ENCODE results near the gene KRTAP10-10. TPM values are rescaled to one million over a fixed set of nuclear protein-coding genes. Genes with fewer than 3 reads are reported as not detected.
"Not testable (repeated sequence)": the region's sequence is repeated elsewhere in the genome, so short reads cannot be mapped to it uniquely, and the experiment has no call there.

KRTAP10-10 gene
- total RNA-seq, 1 experiment from 2014 or later, result not detected

DNA sequence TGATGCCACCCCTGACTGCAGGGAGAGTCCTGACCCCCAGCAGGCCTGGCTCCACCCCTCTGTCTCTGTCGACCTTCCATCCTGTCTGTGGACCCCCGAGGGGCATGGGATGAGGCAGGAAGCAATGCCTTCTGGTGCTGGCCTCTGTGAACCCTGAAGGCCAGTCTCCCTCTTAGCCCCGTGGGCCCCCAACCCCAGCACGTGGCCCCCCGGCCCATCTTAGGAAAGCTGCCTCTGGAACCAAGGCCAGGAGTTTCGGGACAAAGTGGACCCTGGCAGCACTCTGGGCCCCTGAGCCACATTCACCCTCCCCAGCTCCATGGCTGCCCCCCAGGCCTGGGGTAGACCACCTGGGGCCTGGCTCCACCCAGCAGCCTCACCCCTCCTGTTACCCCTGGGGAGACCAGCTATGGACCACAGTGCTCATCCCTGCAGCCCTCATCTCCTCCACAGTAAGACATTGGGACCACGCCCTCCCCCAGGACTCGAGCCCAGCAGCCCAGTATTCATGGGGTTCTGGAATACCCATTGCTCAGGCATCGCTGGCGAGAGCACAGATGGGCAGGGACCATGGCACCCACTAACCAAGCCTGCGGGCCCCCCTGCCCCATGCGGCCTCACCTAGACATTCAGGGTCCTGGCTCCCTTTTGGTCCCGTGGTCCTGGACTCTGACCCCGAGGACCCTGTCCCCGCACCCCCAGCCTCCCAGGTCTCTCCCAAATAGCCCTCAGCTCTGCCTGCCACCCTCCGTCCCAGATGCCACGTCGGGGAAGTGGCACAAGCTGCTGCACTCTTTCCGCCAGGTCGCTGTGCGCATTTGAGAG, 1.6 kb downstream of the KRTAP10-10 start:
- not testable (repeated sequence) for H3K27ac ChIP-seq (ENCODE audit: low read length); H3K9me2 ChIP-seq (replicated peaks; ENCODE audit: insufficient read depth, low read length); H3K9ac ChIP-seq (ENCODE audit: low read length); H3K36me3 ChIP-seq (ENCODE audit: insufficient read depth, low read length); H3K4me2 ChIP-seq (ENCODE audit: low read depth, low read length, poor library complexity, severe bottlenecking); H3K4me3 ChIP-seq (ENCODE audit: low read length); H3K9me3 ChIP-seq (ENCODE audit: low read length); H3K79me2 ChIP-seq (ENCODE audit: low read length); H2AFZ ChIP-seq (ENCODE audit: low read length); H3K27me3 ChIP-seq (ENCODE audit: low read length); DNase-seq; H4K20me1 ChIP-seq (ENCODE audit: insufficient read depth, low read depth, low read length); H3K4me1 ChIP-seq (ENCODE audit: low read length)

DNA sequence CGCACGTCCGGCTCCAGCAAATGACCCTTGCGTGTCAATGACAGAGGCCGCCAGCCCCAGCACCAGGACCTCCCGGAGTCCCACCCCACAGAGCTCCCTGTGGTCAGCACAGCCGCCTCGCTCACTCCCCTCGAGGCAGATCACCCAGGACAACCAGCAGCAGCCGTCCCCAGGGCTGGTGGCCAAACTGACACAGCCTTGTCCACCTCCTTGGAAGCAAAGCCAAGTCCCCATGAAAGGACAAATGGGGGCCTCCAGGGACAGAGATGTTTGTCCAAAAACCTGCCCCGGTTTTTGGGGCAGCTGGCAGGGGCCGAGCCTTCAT, 2.1 kb downstream of the KRTAP10-10 start:
- Histone ChIP-seq H3K79me2 (ENCODE audit: low read length) (no peaks in the 10 kb centered on the region), H3K4me2 (ENCODE audit: low read depth, low read length, poor library complexity, severe bottlenecking) (no peak overlapping the region), H2AFZ (ENCODE audit: low read length) (no peak overlapping the region), H3K36me3 (ENCODE audit: insufficient read depth, low read length) (no peaks in the 10 kb centered on the region), H3K9ac (ENCODE audit: low read length) (no peak overlapping the region), H3K4me1 (ENCODE audit: low read length) (no peaks in the 10 kb centered on the region), H4K20me1 (ENCODE audit: insufficient read depth, low read depth, low read length) (no peaks in the 10 kb centered on the region), H3K27me3 (ENCODE audit: low read length) (no peaks in the 10 kb centered on the region), H3K9me3 (ENCODE audit: low read length) (no peaks in the 10 kb centered on the region), H3K27ac (ENCODE audit: low read length) (no peak overlapping the region), H3K9me2 (replicated peaks; ENCODE audit: insufficient read depth, low read length) (no peaks in the 10 kb centered on the region), H3K4me3 (ENCODE audit: low read length) (no peak overlapping the region)
- DNase-seq, result no peak

DNA sequence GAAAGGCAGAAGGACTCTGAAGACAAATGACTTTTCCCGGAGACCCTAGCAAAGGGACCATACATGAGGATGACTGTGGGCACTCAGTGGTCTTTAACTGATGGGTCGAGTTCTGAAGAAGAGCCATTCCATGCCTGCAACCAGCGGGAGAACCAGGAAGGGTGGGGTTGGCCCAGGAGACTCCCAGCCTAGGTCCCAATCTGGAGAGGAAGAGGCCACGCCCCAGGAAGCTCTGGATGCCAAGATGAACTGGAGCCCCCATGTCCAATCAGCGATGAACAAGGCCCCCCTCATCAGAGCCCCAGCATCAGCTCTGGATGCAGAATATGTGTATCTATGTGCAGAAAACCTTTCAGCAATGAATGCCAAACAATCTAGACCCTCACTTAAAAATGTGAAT, 3.6 kb downstream of the KRTAP10-10 start:
- H3K9me2 ChIP-seq (replicated peaks; ENCODE audit: insufficient read depth, low read length), result no peaks in the 10 kb centered on the region
- no peaks in the 10 kb centered on the region for H3K27me3 ChIP-seq (ENCODE audit: low read length)
- no peaks in the 10 kb centered on the region for H3K79me2 ChIP-seq (ENCODE audit: low read length)
- no peak overlapping the region for H3K9ac ChIP-seq (ENCODE audit: low read length)
- H3K4me1 ChIP-seq (ENCODE audit: low read length), result no peaks in the 10 kb centered on the region
- no peak overlapping the region for H3K4me2 ChIP-seq (ENCODE audit: low read depth, low read length, poor library complexity, severe bottlenecking)
- H3K9me3 ChIP-seq (ENCODE audit: low read length), result peaks cover 5% of the 10 kb centered on the region; the same call in 1 of the 2 replicates
- H4K20me1 ChIP-seq (ENCODE audit: insufficient read depth, low read depth, low read length), result no peaks in the 10 kb centered on the region
- H3K4me3 ChIP-seq (ENCODE audit: low read length), result no peak overlapping the region
- no peak for DNase-seq
- H2AFZ ChIP-seq (ENCODE audit: low read length), result no peak overlapping the region
- no peak overlapping the region for H3K27ac ChIP-seq (ENCODE audit: low read length)
- H3K36me3 ChIP-seq (ENCODE audit: insufficient read depth, low read length), result no peaks in the 10 kb centered on the region

DNA sequence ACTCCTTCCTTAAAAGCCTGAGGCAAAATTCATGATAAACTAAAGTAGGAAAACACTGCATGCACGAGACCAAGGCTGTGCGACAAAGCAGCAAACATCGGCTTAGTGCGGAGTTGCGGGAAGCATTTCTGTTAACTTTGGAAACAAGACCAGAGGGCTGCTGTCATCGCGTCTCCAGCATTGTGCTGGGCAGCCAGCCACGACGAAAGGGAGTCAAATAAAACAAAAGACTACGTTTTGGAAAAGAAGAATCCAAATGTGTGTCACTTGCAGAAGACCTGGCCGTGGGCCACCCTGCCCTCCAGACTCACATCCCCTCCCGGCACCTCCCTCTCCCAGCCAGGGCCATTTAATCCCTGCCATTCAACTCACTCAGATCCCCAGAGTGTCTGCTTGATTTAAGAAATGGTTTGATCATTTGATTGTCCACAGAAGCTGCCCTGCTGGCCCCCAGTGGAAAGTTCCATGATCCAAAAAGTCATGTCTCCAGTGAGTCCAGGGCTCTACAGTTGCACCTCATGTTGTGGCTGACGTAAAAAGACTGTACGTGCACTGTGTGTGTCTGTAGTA, 6.7 kb downstream of the KRTAP10-10 start:
- no peak overlapping the region for H3K4me2 ChIP-seq (ENCODE audit: low read depth, low read length, poor library complexity, severe bottlenecking)
- H4K20me1 ChIP-seq (ENCODE audit: insufficient read depth, low read depth, low read length), result no peaks in the 10 kb centered on the region
- peaks cover 5% of the 10 kb centered on the region; the same call in 1 of the 2 replicates for H3K9me3 ChIP-seq (ENCODE audit: low read length)
- H2AFZ ChIP-seq (ENCODE audit: low read length), result no peak overlapping the region
- no peak overlapping the region for H3K4me3 ChIP-seq (ENCODE audit: low read length)
- H3K4me1 ChIP-seq (ENCODE audit: low read length), result no peaks in the 10 kb centered on the region
- no peaks in the 10 kb centered on the region for H3K27me3 ChIP-seq (ENCODE audit: low read length)
- H3K27ac ChIP-seq (ENCODE audit: low read length), result no peak overlapping the region
- H3K79me2 ChIP-seq (ENCODE audit: low read length), result no peaks in the 10 kb centered on the region
- no peaks in the 10 kb centered on the region for H3K9me2 ChIP-seq (replicated peaks; ENCODE audit: insufficient read depth, low read length)
- H3K9ac ChIP-seq (ENCODE audit: low read length), result no peak overlapping the region
- DNase-seq, result no peak
- H3K36me3 ChIP-seq (ENCODE audit: insufficient read depth, low read length), result no peaks in the 10 kb centered on the region

DNA sequence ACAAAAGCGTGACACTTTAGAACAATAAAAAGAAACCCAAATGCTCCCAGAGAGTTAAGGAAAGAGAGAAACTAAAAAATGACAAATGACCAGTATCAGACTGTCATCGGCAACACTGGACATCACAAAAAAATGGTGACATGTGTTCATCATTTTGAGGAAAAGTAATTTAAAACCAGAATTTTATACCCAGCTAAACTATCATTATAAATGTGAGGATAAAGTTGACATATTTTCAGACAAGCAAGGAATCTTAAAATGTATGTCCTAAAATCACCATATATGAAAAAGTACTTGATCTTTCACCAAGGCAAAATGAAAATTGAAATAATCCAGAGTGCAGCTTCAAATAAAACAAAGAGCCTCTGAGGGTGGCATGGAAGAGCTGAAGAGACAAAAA, 7.7 kb downstream of the KRTAP10-10 start:
- H3K27me3 ChIP-seq (ENCODE audit: low read length), result no peaks in the 10 kb centered on the region
- no peak overlapping the region for H3K4me2 ChIP-seq (ENCODE audit: low read depth, low read length, poor library complexity, severe bottlenecking)
- H3K36me3 ChIP-seq (ENCODE audit: insufficient read depth, low read length), result no peaks in the 10 kb centered on the region
- H3K9me3 ChIP-seq (ENCODE audit: low read length), result peaks cover 5% of the 10 kb centered on the region; the same call in 1 of the 2 replicates
- H3K79me2 ChIP-seq (ENCODE audit: low read length), result no peaks in the 10 kb centered on the region
- no peak overlapping the region for H2AFZ ChIP-seq (ENCODE audit: low read length)
- H3K27ac ChIP-seq (ENCODE audit: low read length), result no peak overlapping the region
- H3K4me1 ChIP-seq (ENCODE audit: low read length), result no peaks in the 10 kb centered on the region
- no peak for DNase-seq
- no peak overlapping the region for H3K9ac ChIP-seq (ENCODE audit: low read length)
- no peaks in the 10 kb centered on the region for H4K20me1 ChIP-seq (ENCODE audit: insufficient read depth, low read depth, low read length)
- H3K4me3 ChIP-seq (ENCODE audit: low read length), result no peak overlapping the region
- H3K9me2 ChIP-seq (replicated peaks; ENCODE audit: insufficient read depth, low read length), result no peaks in the 10 kb centered on the region

DNA sequence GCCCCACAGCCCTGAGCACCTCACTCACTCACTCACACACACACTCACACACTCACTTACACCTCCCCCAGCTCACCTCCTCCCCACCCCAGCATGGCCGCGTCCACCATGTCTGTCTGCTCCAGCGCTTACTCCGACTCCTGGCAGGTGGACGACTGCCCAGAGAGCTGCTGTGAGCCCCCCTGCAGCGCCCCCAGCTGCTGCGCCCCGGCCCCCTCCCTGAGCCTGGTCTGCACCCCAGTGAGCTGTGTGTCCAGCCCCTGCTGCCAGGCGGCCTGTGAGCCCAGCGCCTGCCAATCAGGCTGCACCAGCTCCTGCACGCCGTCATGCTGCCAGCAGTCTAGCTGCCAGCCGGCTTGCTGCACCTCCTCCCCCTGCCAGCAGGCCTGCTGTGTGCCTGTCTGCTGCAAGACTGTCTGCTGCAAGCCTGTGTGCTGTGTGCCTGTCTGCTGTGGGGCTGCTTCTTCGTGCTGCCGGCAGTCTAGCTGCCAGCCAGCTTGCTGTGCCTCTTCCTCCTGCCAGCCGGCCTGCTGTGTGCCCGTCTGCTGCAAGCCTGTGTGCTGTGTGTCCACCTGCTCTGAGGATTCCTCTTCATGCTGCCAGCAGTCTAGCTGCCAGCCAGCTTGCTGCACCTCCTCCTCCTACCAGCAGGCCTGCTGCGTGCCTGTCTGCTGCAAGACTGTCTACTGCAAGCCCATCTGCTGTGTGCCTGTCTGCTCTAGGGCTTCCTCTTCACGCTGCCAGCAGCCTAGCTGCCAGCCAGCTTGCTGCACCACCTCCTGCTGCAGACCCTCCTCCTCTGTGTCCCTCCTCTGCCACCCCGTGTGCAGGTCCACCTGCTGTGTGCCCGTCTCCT, 9.4 kb downstream of the KRTAP10-10 start, which contains the start of gene KRTAP10-11:
Gene KRTAP10-11, plus strand, starts transcription at position 49 of the 856 bp plus-strand sequence. Its CDS starts 45 bp downstream, at position 94.
- DNase-seq; H3K4me1 ChIP-seq (ENCODE audit: low read length); H3K9me3 ChIP-seq (ENCODE audit: low read length); H3K36me3 ChIP-seq (ENCODE audit: insufficient read depth, low read length); H3K79me2 ChIP-seq (ENCODE audit: low read length); H3K27ac ChIP-seq (ENCODE audit: low read length); H4K20me1 ChIP-seq (ENCODE audit: insufficient read depth, low read depth, low read length); H3K4me2 ChIP-seq (ENCODE audit: low read depth, low read length, poor library complexity, severe bottlenecking); H3K9me2 ChIP-seq (replicated peaks; ENCODE audit: insufficient read depth, low read length); H3K27me3 ChIP-seq (ENCODE audit: low read length); H3K9ac ChIP-seq (ENCODE audit: low read length); H3K4me3 ChIP-seq (ENCODE audit: low read length); H2AFZ ChIP-seq (ENCODE audit: low read length): not testable (repeated sequence)

DNA sequence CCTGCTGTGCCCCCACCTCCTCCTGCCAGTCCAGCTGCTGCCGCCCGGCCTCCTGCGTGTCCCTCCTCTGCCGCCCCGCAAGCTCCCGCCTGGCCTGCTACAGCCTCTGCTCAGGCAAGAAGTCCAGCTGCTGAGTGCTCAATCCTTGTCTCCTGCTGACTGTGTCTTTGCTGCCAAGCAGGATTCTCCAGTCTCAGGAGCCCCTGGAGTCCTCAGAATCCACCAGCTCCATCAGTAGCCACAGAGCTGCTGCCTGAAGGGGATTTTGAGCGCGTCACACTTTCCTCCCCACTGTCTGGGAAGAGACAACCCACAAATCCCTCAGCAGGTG, 10.0 kb downstream of the KRTAP10-10 start:
- Histone ChIP-seq H4K20me1 (ENCODE audit: insufficient read depth, low read depth, low read length) (no peaks in the 10 kb centered on the region), H3K9me2 (replicated peaks; ENCODE audit: insufficient read depth, low read length) (no peaks in the 10 kb centered on the region), H3K9me3 (ENCODE audit: low read length) (peaks cover 5% of the 10 kb centered on the region; the same call in 1 of the 2 replicates), H3K27ac (ENCODE audit: low read length) (no peak overlapping the region), H3K36me3 (ENCODE audit: insufficient read depth, low read length) (no peaks in the 10 kb centered on the region), H3K9ac (ENCODE audit: low read length) (no peak overlapping the region), H3K27me3 (ENCODE audit: low read length) (no peaks in the 10 kb centered on the region), H3K4me1 (ENCODE audit: low read length) (no peaks in the 10 kb centered on the region), H2AFZ (ENCODE audit: low read length) (no peak overlapping the region), H3K79me2 (ENCODE audit: low read length) (no peaks in the 10 kb centered on the region), H3K4me3 (ENCODE audit: low read length) (no peak overlapping the region), H3K4me2 (ENCODE audit: low read depth, low read length, poor library complexity, severe bottlenecking) (no peak overlapping the region)
- DNase-seq, result no peak

Data from Karpas-422 (cell line).